Ovary (tissue), 9 donors: ENCODE data around the gene RECK. TPM values are rescaled to one million over a fixed set of nuclear protein-coding genes. Genes with fewer than 3 reads are reported as not detected.
A peak's percentile ranks its signal among the peaks of the same experiment; 100 is the strongest.

ENCODE experiments used
- DNase-seq, 5 donors: peaks; one replicate each; pipeline ENCODE4 v3.0.0-alpha.2; 2019 to 2020
- H3K27ac ChIP-seq, 2 donors: fragments of 200-600 bp; one replicate each; pipeline versions ENCODE4 v1.5.1 to v1.8.0; 2019 to 2022
- H3K27me3 ChIP-seq: fragments of 200-600 bp; one replicate; pipeline ENCODE4 v1.8.0; 2022
- H3K36me3 ChIP-seq: fragments of 200-600 bp; sonication (generic); one replicate; pipeline ENCODE4 v1.5.1; 2019
- H3K4me1 ChIP-seq: one replicate; pipeline ENCODE4 v1.8.1; 2013; ENCODE audit warnings: mild to moderate bottlenecking, moderate library complexity; ENCODE audit not compliant: insufficient read depth
- H3K4me3 ChIP-seq: fragments of 200-600 bp; sonication (generic); one replicate; pipeline ENCODE4 v1.5.1; 2017
- H3K9me3 ChIP-seq, 2 donors: fragments of 200-600 bp in 1 of 2; sonication (generic) in 1 of 2; one replicate each; pipeline versions ENCODE4 v1.5.1 to v1.8.1; 2013 to 2019; ENCODE audit warnings: mild to moderate bottlenecking in 1 of 2, moderate library complexity in 1 of 2
- EP300 ChIP-seq: sonication (generic); formaldehyde crosslinking; IDR thresholded peaks from one replicate; pipeline ENCODE4 v1.6.1; 2017; ENCODE audit warnings: antibody characterized with exemption
- POLR2A ChIP-seq: fragments of 450-650 bp; IDR thresholded peaks from one replicate; pipeline ENCODE4 v1.6.1; 2017; ENCODE audit warnings: antibody characterized with exemption, mild to moderate bottlenecking, moderate library complexity
- WGBS, 3 donors: extraction: QIAGEN DNeasy Blood & Tissue Kit in 1 of 3; methylation state at CpG; one replicate each; pipeline versions ENCODE4 v1.1.5 to v1.1.7; 2013 to 2017; 5-methylcytosine and 5-hydroxymethylcytosine counted together
- intact Hi-C, 4 donors: fragments of 100-400 bp; cut with DNase I; formaldehyde crosslinking; loops; one replicate each; pipeline versions ENCODE4 v1.11.0 to v1.15.1; 2022 to 2023
- polyA plus RNA-seq, 2 donors: library from polyadenylated mRNA; stranded (reverse); fragments of 200-250 nt in 1 of 2; fragments of 350-450 nt in 1 of 2; fragmentation: Illumina TruSeq in 1 of 2; extraction: RNeasy Lipid Tissue Mini Kit (QIAGEN cat#74804) in 1 of 2; gene quantifications; one replicate each; pipeline ENCODE4 v1.2.3, GENCODE V29; 2013 to 2014
- total RNA-seq, 7 donors: library from RNA; depleted of rRNA in 2 of 7; stranded (reverse); fragments of >200 nt in 2 of 7; fragmentation: NEBNext Ultra II Directional in 3 of 7; extraction: Animal tissue kit (Norgen Biotek cat#: 25700) in 3 of 7; gene quantifications; one replicate each; pipeline versions ENCODE4 v1.1.0 to v1.2.4, GENCODE V29; 2016 to 2023
- TF ChIP-seq, protein P1 (sequence below), 3 donors: fragments of 450-650 bp in 2 of 3; fragments of 200-600 bp in 1 of 3; IDR thresholded peaks; one replicate each; pipeline versions ENCODE4 v1.5.1 to v1.8.0; 2016 to 2022; ENCODE audit warnings: antibody characterized with exemption in 3 of 3, mild to moderate bottlenecking in 1 of 3
- donor health status: DM: no; HTN: no; CAD: no; lungs with moderate emphysema.
- donor health status: DM: no; HTN: no; CAD: no.
- donor health status: Bipolar disorder and iron deficiency.
- donor health status: DM: yes; HTN: yes; CAD: no.
- donor health status: DM: no; HTN: no; CAD: no.
- donor health status: DM: yes; HTN: yes; CAD: no.

The RECK gene
- total and polyA plus RNA-seq, 9 donors = 10.7 to 24.2 (median 16.8) TPM

DNA sequence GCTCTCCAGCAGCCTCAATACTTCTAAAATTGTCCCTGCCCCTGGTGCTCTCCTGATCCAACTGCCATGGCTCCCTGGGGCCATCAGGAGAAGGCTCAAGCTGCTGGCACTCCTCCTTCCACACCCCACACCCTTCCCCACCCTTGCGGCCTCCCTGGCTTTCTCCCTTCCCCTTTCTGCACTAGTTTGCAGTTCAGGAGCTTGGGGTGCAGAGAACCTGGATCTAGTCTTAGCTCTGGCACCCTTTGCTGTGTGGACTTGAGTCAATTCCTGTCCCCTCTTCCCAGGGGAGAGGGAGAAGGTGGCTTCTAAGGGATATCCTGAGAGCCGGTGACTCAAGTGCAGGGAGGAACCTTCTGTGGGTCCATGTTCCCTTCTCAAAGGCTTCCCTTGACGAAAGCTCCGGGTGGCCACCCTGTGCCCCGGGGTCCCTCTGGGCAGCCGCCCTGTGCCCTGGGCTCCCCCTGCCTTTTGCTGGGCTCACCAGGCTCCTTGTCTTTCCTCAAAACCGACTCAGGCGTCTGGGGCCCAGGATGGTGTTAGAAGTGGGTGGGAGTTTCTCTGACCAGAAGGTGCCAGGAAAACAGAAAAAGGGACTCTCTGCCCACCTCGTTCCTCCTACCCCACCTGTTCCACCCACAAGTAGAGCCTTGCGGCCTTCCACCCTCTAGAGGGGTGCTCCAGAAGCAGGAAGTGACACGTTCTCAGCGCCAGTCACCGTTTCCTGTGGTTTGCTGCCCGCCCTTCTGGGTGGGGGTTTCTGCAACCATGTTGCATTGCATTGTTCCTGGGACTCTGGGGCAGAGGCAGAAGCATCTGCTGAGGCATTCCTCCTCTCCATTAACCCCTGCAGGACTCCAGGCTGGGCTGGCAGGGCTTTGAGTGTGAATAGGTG lies 114.8 kb downstream of the RECK start:
- peaks cover 10% of the 10 kb centered on the region for H3K4me1 ChIP-seq
- H3K27me3 ChIP-seq = no peaks in the 10 kb centered on the region

DNA sequence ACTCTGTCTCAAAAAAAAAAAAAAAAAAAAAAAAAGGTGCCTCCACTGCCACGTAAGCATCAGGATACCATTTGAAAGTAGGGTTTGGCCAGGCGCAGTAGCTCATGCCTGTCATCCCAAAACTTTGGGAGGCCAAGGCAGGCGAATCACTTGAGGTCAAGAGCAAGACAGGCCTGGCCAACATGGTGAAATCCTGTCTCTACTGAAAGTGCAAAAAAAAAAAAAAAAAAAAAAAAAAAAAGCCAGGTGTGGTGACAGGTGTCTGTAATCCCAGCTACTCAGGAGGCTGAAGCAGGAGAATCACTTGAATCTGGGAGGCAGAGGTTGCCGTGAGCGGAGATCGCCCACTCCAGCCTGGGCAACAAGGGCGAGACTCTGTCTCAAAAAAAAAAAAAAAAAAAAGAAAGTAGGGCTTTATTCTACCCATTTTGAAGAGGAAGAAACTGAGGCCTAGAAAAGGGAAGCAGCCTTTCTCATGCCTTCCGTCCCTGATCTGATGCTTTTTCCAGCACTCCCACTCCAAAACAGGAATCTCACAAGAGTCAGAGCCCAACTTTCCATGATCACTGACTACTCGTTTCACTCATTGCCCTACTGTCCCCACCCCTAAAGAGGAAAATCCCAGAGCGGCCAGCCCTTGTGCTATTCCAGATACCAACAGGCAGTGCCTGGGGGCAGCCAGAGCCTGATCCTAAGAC lies 116.2 kb downstream of the RECK start:
- TF ChIP-seq, protein P1, sequence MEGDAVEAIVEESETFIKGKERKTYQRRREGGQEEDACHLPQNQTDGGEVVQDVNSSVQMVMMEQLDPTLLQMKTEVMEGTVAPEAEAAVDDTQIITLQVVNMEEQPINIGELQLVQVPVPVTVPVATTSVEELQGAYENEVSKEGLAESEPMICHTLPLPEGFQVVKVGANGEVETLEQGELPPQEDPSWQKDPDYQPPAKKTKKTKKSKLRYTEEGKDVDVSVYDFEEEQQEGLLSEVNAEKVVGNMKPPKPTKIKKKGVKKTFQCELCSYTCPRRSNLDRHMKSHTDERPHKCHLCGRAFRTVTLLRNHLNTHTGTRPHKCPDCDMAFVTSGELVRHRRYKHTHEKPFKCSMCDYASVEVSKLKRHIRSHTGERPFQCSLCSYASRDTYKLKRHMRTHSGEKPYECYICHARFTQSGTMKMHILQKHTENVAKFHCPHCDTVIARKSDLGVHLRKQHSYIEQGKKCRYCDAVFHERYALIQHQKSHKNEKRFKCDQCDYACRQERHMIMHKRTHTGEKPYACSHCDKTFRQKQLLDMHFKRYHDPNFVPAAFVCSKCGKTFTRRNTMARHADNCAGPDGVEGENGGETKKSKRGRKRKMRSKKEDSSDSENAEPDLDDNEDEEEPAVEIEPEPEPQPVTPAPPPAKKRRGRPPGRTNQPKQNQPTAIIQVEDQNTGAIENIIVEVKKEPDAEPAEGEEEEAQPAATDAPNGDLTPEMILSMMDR (IDR thresholded peaks at IDR 0.05) = no peak
- TF ChIP-seq EP300 (no peak), POLR2A (no peak)
- Histone ChIP-seq H3K4me3 (no peak overlapping the region), H3K4me1 (peaks cover 10% of the 10 kb centered on the region), H3K9me3 (no peaks in the 10 kb centered on the region), H3K36me3 (no peaks in the 10 kb centered on the region), H3K27ac (no peak overlapping the region), H3K27me3 (no peaks in the 10 kb centered on the region)
- 90 to 96% (median 94%) methylated on average over 10 of the region's 10 CpGs for WGBS, 3 donors
- DNase-seq = no peak
- intact Hi-C loops = no loop called here

More for the DNA sequence above, 114.8 kb downstream of the RECK start:
- Histone ChIP-seq H3K27ac (no peak overlapping the region), H3K36me3 (no peaks in the 10 kb centered on the region), H3K9me3 (no peaks in the 10 kb centered on the region), H3K4me3 (no peak overlapping the region)
- TF ChIP-seq, protein P1 (IDR thresholded peaks at IDR 0.05) = no peak
- TF ChIP-seq EP300 (no peak), POLR2A (no peak)
- intact Hi-C loops = no loop called here
- peak in 1 of 5 donors; percentile 23 for DNase-seq
- 83 to 89% (median 86%) methylated on average over 14 of the region's 14 CpGs for WGBS, 3 donors

DNA sequence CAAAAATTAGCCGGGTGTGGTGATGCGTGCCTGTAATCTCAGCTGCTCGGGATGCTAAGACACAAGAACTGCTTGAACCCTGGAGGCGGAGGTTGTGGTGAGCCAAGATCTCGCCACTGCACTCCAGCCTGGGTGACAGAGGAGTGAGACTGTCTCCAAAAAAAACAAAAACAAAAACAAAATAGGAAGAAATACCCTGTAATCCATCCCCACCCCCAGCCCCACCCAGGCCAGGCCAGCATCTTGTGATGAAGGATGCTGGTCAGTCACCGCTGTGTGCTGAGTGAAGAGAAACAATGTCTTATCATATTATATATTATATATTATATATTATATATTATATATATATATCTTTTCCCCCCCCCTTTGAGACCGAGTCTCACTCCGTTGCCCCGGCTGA lies 117.0 kb downstream of the RECK start:
- no peak overlapping the region for H3K4me3 ChIP-seq

DNA sequence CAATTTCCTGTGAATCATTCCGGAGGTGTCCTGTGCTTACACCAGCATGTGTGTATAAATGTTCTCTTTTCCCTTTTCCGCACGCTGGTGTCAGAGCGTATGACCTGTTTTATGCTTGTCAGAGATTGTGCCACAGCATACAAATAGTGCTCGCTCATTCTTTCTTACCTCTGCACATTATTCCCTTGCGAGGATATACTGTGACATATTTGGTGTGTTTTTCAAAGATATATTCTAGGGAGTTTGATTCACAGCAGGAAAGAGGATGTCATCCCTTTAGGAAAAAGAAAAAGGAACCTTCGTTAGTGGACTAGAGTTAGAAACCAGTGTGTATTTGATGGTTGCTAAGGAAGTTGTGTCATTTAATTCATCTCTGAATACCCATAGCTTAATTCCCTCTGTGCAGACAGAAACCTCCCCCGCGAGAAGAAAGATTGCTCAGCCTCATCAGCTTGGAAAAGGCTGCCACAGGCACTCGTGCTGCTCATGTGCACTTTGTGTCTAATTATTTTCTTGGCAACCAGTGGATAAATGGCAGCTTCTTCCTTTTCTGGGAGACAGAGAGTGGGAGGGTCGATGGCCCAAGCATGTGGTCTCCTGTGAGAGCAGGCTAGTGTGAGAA lies 117.7 kb downstream of the RECK start:
- Histone ChIP-seq H3K27ac (peak overlapping the region; percentile 33 to 64), H3K36me3 (no peaks in the 10 kb centered on the region), H3K4me1 (peaks cover 3% of the 10 kb centered on the region), H3K27me3 (no peaks in the 10 kb centered on the region), H3K9me3 (no peaks in the 10 kb centered on the region), H3K4me3 (no peak overlapping the region)
- peak in 4 of 5 donors; percentile 26 to 64 (median 56) for DNase-seq
- 13 to 17% (median 13%) methylated on average over 11 of the region's 11 CpGs for WGBS, 3 donors
- intact Hi-C loops = no loop called here
- no peak for TF ChIP-seq EP300
- no peak for TF ChIP-seq POLR2A
- TF ChIP-seq, protein P1 (IDR thresholded peaks at IDR 0.05) = no peak

More for the DNA sequence above, 117.0 kb downstream of the RECK start:
- H3K27ac ChIP-seq = no peak overlapping the region
- H3K9me3 ChIP-seq = no peaks in the 10 kb centered on the region
- peak in 1 of 5 donors; percentile 14 for DNase-seq
- 71 to 81% (median 78%) methylated on average over 9 of the region's 9 CpGs for WGBS, 3 donors
- peaks cover 7% of the 10 kb centered on the region for H3K4me1 ChIP-seq
- no peak for TF ChIP-seq EP300
- TF ChIP-seq POLR2A = no peak
- TF ChIP-seq, protein P1 (IDR thresholded peaks at IDR 0.05) = no peak
- no peaks in the 10 kb centered on the region for H3K27me3 ChIP-seq
- intact Hi-C loops = no loop called here
- H3K36me3 ChIP-seq = no peaks in the 10 kb centered on the region
